Tibial nerve (tissue), 3 donors: ENCODE data around the gene TSN.

Experiments
- POLR2A ChIP-seq, 2 donors: fragments of 450-650 bp; IDR thresholded peaks; one replicate each; pipeline ENCODE4 v1.6.1; 2017; ENCODE audit warnings: antibody characterized with exemption in 2 of 2, mild to moderate bottlenecking in 2 of 2, moderate library complexity in 2 of 2
- TF ChIP-seq, protein P1 (sequence below), 5 experiments: fragments of 200-600 bp in 3 of 5; fragments of 450-650 bp in 2 of 5; sonication (generic) in 3 of 5; IDR thresholded peaks; one replicate each; pipeline ENCODE4 v1.5.1; 2016 to 2019; ENCODE audit warnings: antibody characterized with exemption in 5 of 5, mild to moderate bottlenecking in 3 of 5, moderate library complexity in 2 of 5

GRCh38 chr2:121707920-121708361 is 47.5 kb upstream of the TSN start:
- TF ChIP-seq, protein P1, sequence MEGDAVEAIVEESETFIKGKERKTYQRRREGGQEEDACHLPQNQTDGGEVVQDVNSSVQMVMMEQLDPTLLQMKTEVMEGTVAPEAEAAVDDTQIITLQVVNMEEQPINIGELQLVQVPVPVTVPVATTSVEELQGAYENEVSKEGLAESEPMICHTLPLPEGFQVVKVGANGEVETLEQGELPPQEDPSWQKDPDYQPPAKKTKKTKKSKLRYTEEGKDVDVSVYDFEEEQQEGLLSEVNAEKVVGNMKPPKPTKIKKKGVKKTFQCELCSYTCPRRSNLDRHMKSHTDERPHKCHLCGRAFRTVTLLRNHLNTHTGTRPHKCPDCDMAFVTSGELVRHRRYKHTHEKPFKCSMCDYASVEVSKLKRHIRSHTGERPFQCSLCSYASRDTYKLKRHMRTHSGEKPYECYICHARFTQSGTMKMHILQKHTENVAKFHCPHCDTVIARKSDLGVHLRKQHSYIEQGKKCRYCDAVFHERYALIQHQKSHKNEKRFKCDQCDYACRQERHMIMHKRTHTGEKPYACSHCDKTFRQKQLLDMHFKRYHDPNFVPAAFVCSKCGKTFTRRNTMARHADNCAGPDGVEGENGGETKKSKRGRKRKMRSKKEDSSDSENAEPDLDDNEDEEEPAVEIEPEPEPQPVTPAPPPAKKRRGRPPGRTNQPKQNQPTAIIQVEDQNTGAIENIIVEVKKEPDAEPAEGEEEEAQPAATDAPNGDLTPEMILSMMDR (IDR thresholded peaks at IDR 0.05), result no peak
- TF ChIP-seq POLR2A (IDR thresholded peaks at IDR 0.05), result no peak
